Measurements from ENCODE around the gene RAPGEFL1. TPM values are rescaled to one million over a fixed set of nuclear protein-coding genes. Genes with fewer than 3 reads are reported as not detected.

The RAPGEFL1 gene
- total and polyA plus RNA-seq, 2 of the 8 experiments (the other 6 are each of a cell fraction or from before 2014, with no cell fraction given): 20.0 to 20.2 TPM

DNA sequence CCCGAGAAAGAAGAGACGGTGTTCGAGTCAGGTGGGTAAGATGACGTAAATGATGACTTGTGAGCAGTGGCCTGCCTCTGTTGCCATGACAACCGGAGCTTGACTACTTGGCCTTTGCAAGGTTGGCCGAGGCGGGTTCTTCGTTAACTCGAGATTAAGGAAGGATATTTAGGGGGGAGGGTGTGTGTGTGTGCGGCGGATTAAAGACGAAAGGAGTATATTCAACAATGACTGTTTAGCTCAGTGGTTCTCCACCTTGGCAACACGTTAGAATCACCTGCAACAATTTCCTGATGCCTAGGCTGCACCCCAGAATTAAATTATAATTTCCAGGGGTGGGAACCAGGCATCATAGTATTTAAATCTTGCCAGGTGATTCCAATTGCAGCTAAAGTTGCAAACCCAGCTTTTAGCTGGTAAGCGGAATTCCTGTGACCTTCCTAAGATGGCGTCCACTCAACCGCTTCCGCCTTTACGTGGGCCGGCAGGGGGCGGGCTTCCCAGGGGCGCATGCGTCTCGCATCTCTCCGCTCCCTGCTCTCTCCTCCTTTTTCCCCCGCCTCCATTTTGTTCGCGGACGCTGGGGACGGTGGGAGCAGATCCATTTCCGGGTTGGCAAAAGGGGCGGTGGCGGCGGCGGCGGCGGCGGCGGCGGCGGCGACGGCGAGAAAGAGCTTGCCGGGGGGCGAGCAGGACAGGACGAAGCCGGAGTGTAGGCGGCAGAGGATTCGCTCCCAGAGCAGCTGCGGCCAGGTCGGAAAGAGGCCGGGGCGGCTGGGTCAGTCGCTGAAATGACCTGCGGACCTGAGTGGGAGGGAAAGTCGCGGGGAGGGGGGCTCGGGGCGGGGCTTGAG is 41.7 kb downstream of the RAPGEFL1 start, which contains the start of gene WIPF2 (continued):
- TF ChIP-seq HDAC2 (IDR thresholded peaks at IDR 0.05; ENCODE audit: borderline replicate concordance in 1 of 2, low read depth in 2 of 2, low read length in 2 of 2): no peak; a peak in 1 of 4 replicates
- TF ChIP-seq SAP30 (IDR thresholded peaks at IDR 0.05; ENCODE audit: insufficient read depth, insufficient replicate concordance, low read length): peak; percentile 62
- TF ChIP-seq ATF3 (IDR thresholded peaks at IDR 0.05; ENCODE audit: insufficient read depth, low read depth, low read length): no peak
- TF ChIP-seq KDM4A (IDR thresholded peaks at IDR 0.05; ENCODE audit: low read depth, low read length, severe bottlenecking): no peak
- no peak for TF ChIP-seq BRCA1 (IDR thresholded peaks at IDR 0.05; ENCODE audit: low read depth, low read length)
- TF ChIP-seq SIN3A (conservative IDR thresholded peaks at IDR 0.05 in 1 of 2, IDR thresholded peaks at IDR 0.05 in 1 of 2; ENCODE audit: low read depth in 1 of 2, low read length in 2 of 2): peak; percentile 38 to 50; a peak in 2 of 4 replicates
- TF ChIP-seq POLR2AphosphoS5 (IDR thresholded peaks at IDR 0.05; ENCODE audit: low read depth, low read length): peak; percentile 25; the same call in 1 of the 2 replicates
- TF ChIP-seq CBX8 (IDR thresholded peaks at IDR 0.05; ENCODE audit: borderline replicate concordance, low read depth, low read length): no peak
- TF ChIP-seq, protein P1, sequence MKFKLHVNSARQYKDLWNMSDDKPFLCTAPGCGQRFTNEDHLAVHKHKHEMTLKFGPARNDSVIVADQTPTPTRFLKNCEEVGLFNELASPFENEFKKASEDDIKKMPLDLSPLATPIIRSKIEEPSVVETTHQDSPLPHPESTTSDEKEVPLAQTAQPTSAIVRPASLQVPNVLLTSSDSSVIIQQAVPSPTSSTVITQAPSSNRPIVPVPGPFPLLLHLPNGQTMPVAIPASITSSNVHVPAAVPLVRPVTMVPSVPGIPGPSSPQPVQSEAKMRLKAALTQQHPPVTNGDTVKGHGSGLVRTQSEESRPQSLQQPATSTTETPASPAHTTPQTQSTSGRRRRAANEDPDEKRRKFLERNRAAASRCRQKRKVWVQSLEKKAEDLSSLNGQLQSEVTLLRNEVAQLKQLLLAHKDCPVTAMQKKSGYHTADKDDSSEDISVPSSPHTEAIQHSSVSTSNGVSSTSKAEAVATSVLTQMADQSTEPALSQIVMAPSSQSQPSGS (IDR thresholded peaks at IDR 0.05; ENCODE audit: low read length): 0 out of 2 replicates have a peak, but pooled peaks have one; percentile 40

Measured in H1 (cell line).